Stimulated activated CD8-positive, alpha-beta memory T cell treated with anti-CD3 and anti-CD28 coated beads, Interleukin-2, amount 100 ng/mL, for 1 hour (primary cell): Measurements from ENCODE around the gene NEK8.
"Not testable (repeated sequence)": the region's sequence is repeated elsewhere in the genome, so short reads cannot be mapped to it uniquely, and the experiment has no call there.

Experiments
- DNase-seq, 2 donors: peaks; one replicate each; pipeline ENCODE4 v3.0.0-alpha.2; 2020; ENCODE audit warnings: low read depth in 2 of 2

The NEK8 gene

DNA sequence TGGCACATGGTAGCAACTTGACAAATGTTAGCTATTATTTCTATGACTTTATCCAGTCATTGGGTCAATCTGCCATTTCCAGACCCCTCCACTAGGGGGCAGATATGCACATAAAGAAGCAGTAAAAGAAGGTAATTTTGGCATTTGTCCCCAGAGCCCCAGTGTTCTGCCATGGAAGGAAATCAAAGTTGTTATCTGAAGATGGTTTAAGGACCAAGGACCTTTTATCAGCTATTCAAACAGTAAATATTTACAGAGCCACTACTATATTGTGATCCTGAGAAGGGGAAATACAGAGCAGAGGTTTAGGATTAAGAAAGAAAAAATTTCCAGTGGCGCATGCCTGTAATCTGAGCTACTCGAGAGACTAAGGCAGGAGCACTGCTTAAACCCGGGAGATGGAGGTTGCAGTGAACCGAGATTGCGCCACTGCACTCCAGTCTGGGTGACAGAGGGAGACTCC is 35.2 kb downstream of the NEK8 start:
- peak; percentile 54 to 60 for DNase-seq

DNA sequence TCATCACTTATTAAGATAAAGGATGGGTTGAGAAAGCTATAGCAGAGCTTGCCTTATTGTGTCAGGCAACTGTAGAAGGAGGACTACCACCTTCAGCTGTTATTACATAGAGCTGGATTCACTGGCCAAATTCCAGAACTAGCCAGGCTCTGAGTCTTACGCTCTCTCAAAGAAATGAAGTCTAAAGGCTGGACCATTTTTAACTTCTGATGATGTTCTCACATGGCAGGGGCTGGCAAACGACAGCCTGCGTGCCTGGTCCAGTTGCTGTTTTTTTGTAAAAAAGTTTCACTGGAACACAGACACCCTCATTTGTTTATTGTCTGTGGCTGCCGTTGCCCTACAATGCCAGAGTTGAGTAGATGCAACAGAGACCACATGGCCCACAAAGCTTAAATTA is 36.5 kb downstream of the NEK8 start:
- no peak for DNase-seq

DNA sequence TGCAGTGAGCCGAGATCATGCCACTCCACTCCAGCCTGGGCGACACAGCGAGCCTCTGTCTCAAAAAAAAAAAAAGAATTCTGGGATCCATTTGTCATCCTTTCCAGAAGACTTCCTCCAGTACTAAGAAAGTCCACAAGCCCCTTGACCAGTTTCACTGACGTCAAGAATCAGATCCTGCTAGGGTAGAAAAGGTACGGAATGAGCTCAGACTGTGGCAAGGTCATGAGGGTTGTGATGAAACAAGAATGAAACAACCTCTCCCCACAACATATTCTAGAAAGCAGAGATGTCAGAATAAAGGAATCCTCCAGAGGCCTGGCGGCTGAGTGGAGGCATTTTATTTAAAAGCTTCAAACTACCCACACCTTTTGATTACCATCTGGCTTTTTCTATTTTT is 45.1 kb downstream of the NEK8 start:
- no peak for DNase-seq

DNA sequence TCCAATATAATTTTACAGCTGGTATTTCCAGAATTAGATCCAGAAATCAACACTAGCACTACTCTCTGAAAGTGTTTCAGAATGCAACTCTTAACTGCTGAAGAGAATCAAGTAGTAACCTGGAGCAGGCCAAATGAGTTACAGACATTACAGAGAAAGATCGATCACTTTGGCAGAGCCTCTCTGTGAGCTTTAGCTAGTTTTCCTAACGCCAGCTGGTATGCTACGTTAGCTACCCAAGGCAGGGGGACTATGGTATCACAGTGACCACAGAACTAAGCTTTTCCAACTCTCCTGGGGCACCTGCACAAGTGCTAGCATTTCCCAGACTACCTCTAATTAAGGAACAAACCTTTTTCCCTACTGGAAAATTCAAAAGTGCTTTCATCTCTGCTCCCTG is 45.6 kb downstream of the NEK8 start:
- DNase-seq, result no peak

DNA sequence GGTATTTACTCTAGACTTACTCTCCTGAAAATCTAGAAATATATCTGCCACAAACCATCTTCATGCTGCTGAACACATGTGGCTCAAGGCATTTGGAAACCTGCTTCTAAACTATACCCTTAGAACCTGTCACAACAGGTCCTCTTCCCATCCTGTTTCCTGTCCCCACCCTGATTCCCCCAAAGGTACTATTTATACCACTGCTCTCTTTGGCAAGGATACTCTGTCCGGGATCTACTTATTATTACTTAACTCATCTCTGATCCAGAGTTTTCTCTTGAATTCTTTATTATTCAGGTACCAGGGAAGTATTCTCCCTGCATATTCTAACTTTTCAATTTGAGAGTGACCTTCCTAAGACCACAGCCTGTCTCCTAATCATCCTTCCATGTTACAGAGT is 48.6 kb downstream of the NEK8 start:
- no peak for DNase-seq

DNA sequence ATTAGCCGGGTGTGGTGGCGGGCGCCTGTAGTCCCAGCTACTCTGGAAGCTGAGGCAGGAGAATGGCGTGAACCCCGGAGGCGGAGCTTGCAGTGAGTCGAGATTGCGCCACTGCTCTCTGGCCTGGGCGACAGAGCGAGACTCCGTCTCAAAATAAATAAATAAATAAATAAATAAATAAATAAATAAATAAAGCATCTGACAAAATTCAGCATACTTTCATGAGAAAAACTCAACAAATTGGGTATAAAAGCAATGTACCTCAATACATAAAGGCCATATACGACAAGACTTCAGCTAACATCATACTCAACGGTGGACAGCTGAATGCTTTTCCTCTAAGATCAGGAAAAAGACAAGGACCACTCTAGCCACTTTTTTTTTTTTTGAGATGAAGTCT is 51.0 kb downstream of the NEK8 start:
- DNase-seq, result not testable (repeated sequence)

DNA sequence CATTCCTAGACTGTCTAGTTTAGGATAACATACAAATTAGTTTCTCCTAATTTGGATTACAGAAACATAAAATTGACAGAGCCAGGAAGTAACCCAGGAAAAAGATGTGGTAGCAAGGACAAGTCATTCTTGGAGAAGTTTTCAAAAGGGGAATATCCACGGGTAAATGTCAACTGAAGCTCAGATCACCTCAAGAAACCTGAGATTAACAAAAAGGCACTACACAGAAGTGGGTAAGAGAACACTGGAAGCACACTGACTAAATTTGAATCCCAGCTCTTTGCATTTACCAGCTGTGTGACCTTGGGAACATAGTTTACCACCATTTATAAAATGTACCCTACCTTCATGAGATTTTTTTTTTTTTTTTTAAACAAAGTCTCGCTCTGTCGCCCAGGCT is 54.6 kb downstream of the NEK8 start:
- no peak for DNase-seq

DNA sequence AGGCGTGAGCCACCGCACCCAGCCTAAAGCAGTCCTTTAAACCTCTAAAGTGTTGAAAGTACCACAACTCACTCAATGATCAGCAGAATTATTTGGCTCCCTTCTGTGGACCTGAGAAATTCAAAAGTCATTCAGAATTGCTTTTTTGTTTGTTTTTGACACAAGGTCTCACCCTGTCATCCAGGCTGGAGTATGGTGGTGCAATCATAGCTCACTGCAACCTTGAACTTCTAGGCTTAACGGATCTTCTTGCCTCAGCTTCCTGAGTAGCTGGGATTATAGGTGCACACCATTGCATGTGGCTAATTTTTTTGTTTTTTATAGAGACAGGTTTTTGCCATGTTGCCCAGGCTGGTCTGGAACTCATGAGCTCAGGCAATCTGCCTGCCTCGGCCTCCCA is 59.5 kb downstream of the NEK8 start:
- DNase-seq, result no peak
